IMR-90 (cell line): ENCODE measurements around the gene KRTCAP2. TPM values are rescaled to one million over a fixed set of nuclear protein-coding genes. Genes with fewer than 3 reads are reported as not detected.

Experiments used
- BHLHE40 ChIP-seq: fragments of 150-350 bp; IDR thresholded peaks from 2 replicates; pipeline ENCODE4 v1.6.1; 2016; ENCODE audit warnings: mild to moderate bottlenecking, low read depth, low read length
- CEBPB ChIP-seq: IDR thresholded peaks from 2 replicates; pipeline ENCODE4 v1.6.1; 2012; ENCODE audit warnings: low read depth, low read length, improper control_type of control experiment
- FOS ChIP-seq: fragments of 150-350 bp; IDR thresholded peaks from 2 replicates; pipeline ENCODE4 v1.6.1; 2016; ENCODE audit warnings: low read depth, low read length
- MAZ ChIP-seq: IDR thresholded peaks from 2 replicates; pipeline ENCODE4 v1.6.1; 2012; ENCODE audit warnings: low read depth, mild to moderate bottlenecking, low read length, improper control_type of control experiment, moderate library complexity, borderline replicate concordance
- MXI1 ChIP-seq: IDR thresholded peaks from 2 replicates; pipeline ENCODE4 v1.6.1; 2012; ENCODE audit warnings: low read depth, mild to moderate bottlenecking, low read length, moderate library complexity, borderline replicate concordance
- POLR2A ChIP-seq: IDR thresholded peaks from 2 replicates; pipeline ENCODE4 v1.6.1; 2012; ENCODE audit warnings: mild to moderate bottlenecking, low read depth, low read length
- RAD21 ChIP-seq: IDR thresholded peaks from 2 replicates; pipeline ENCODE4 v1.6.1; 2012; ENCODE audit warnings: low read length, improper control_type of control experiment
- RCOR1 ChIP-seq: IDR thresholded peaks from 2 replicates; pipeline ENCODE4 v1.6.1; 2012; ENCODE audit warnings: mild to moderate bottlenecking, low read length, improper control_type of control experiment; ENCODE audit not compliant: insufficient replicate concordance
- RFX5 ChIP-seq: IDR thresholded peaks from 2 replicates; pipeline ENCODE4 v1.8.0; 2012; ENCODE audit warnings: low read depth, mild to moderate bottlenecking, low read length, moderate library complexity
- SMC3 ChIP-seq: fragments of 150-350 bp; IDR thresholded peaks from 2 replicates; pipeline ENCODE4 v1.6.1; 2016; ENCODE audit warnings: low read depth, mild to moderate bottlenecking, antibody characterized with exemption, low read length, moderate library complexity
- polyA plus RNA-seq, 3 experiments: library from polyadenylated mRNA; depleted of rRNA; stranded (reverse); fragments of >200 nt; gene quantifications; 2 replicates each; pipeline ENCODE4 v1.2.3, GENCODE V29; 2012; ENCODE audit warnings: low replicate concordance in 1 of 3
- total RNA-seq: library from RNA; depleted of rRNA; stranded (reverse); fragments of >200 nt; gene quantifications from 2 replicates; pipeline ENCODE4 v1.2.3, GENCODE V29; 2012

Gene KRTCAP2
- total and polyA plus RNA-seq, 2 of the 4 experiments (the other 2 are of a cell fraction), result 76.7 to 232 TPM

- TF ChIP-seq RFX5 (no peak), CEBPB (no peak), POLR2A (no peak), MAZ (no peak), RCOR1 (no peak), RAD21 (no peak), SMC3 (no peak), MXI1 (no peak), FOS (no peak), BHLHE40 (no peak)
Observed at GRCh38 chr1:155192346-155193274, 19.5 kb upstream of the KRTCAP2 start (continued).
